ENCODE data around the gene GCHFR.

Gene GCHFR

GRCh38 chr15:40754883-40755811, 8.7 kb upstream of the GCHFR start, which contains the start of gene RMDN3:
RMDN3 (minus strand) TSS chr15:40755254; CDS start chr15:40754783, 471 bp downstream.
- DNase-seq, result peak; percentile 87 to 96

- DNase-seq, result no peak
Observed at GRCh38 chr15:40755812-40756208, 8.1 kb upstream of the GCHFR start.

- no peak for DNase-seq
Observed at GRCh38 chr15:40756938-40757337, 6.9 kb upstream of the GCHFR start.

GRCh38 chr15:40759961-40760360, 3.9 kb upstream of the GCHFR start:
- DNase-seq, result no peak

GRCh38 chr15:40762919-40763800, 708 bp upstream of the GCHFR start:
- DNase-seq, result no peak

- no peak for DNase-seq
Observed at GRCh38 chr15:40764629-40765103, 798 bp downstream of the GCHFR start.

GRCh38 chr15:40766194-40766815, 2.4 kb downstream of the GCHFR start:
- no peak for DNase-seq

GRCh38 chr15:40766906-40767837, 3.3 kb downstream of the GCHFR start:
- no peak for DNase-seq

- DNase-seq, result no peak
Observed at GRCh38 chr15:40767838-40768500, 4.1 kb downstream of the GCHFR start.

- DNase-seq, result no peak
Observed at GRCh38 chr15:40768521-40769273, 4.8 kb downstream of the GCHFR start.

GRCh38 chr15:40769274-40770146, 5.6 kb downstream of the GCHFR start, which contains the start of gene C15orf62:
C15orf62 (plus strand) TSS chr15:40769980; CDS start chr15:40770496, 516 bp downstream.
- DNase-seq, result peak in 1 of 2 donors; percentile 35

- DNase-seq, result no peak
Observed at GRCh38 chr15:40770147-40770721, 6.4 kb downstream of the GCHFR start.

- DNase-seq, result no peak
Observed at GRCh38 chr15:40771242-40771641, 7.4 kb downstream of the GCHFR start.

- no peak for DNase-seq
Observed at GRCh38 chr15:40772014-40772413, 8.1 kb downstream of the GCHFR start.

- DNase-seq, result no peak
Observed at GRCh38 chr15:40773496-40773895, 9.6 kb downstream of the GCHFR start.

GRCh38 chr15:40773902-40774301, 10.0 kb downstream of the GCHFR start:
- no peak for DNase-seq

- no peak for DNase-seq
Observed at GRCh38 chr15:40775007-40775406, 11.1 kb downstream of the GCHFR start.

GRCh38 chr15:40775740-40776536, 12.1 kb downstream of the GCHFR start:
- DNase-seq, result no peak

Data from inflammatory macrophage treated with lipopolysaccharide for 1 hour (primary cell).